Measurements from ENCODE around the gene RBPJL. TPM values are rescaled to one million over a fixed set of nuclear protein-coding genes. Genes with fewer than 3 reads are reported as not detected.
A peak's percentile ranks its signal among the peaks of the same experiment; 100 is the strongest.

Gene RBPJL
- total RNA-seq, 1 donor from 2014 or later, result not detected

GRCh38 chr20:45343532-45344167, 37.0 kb downstream of the RBPJL start:
- Mint-ChIP-seq H3K4me1 (ENCODE audit: unreplicated experiment) (peaks cover 86% of the 10 kb centered on the region), H3K27ac (ENCODE audit: unreplicated experiment) (peak overlapping the region; percentile 89), H3K27me3 (ENCODE audit: unreplicated experiment) (no peaks in the 10 kb centered on the region), H3K4me3 (ENCODE audit: unreplicated experiment) (no peak overlapping the region), H3K9me3 (ENCODE audit: unreplicated experiment) (no peaks in the 10 kb centered on the region), H3K36me3 (ENCODE audit: unreplicated experiment) (peaks cover 2% of the 10 kb centered on the region)
- no peak for TF ChIP-seq CTCF (IDR thresholded peaks at IDR 0.05)
- DNase-seq (ENCODE audit: extremely low spot score, unreplicated experiment), result no peak

GRCh38 chr20:45344168-45344860, 37.7 kb downstream of the RBPJL start:
- Mint-ChIP-seq H3K4me3 (ENCODE audit: unreplicated experiment) (peak overlapping the region; percentile 32), H3K36me3 (ENCODE audit: unreplicated experiment) (peaks cover 2% of the 10 kb centered on the region), H3K4me1 (ENCODE audit: unreplicated experiment) (peaks cover 80% of the 10 kb centered on the region), H3K27ac (ENCODE audit: unreplicated experiment) (peak overlapping the region; percentile 89), H3K27me3 (ENCODE audit: unreplicated experiment) (no peaks in the 10 kb centered on the region), H3K9me3 (ENCODE audit: unreplicated experiment) (no peaks in the 10 kb centered on the region)
- TF ChIP-seq CTCF (IDR thresholded peaks at IDR 0.05), result no peak
- no peak for DNase-seq (ENCODE audit: extremely low spot score, unreplicated experiment)

- H3K4me1 Mint-ChIP-seq (ENCODE audit: unreplicated experiment), result peaks cover 78% of the 10 kb centered on the region
These were observed 38.7 kb downstream of the RBPJL start for GRCh38 chr20:45345104-45345936.

GRCh38 chr20:45346291-45346718, 39.7 kb downstream of the RBPJL start:
- Mint-ChIP-seq H3K4me3 (ENCODE audit: unreplicated experiment) (peak overlapping the region; percentile 80), H3K36me3 (ENCODE audit: unreplicated experiment) (no peaks in the 10 kb centered on the region), H3K27ac (ENCODE audit: unreplicated experiment) (peak overlapping the region; percentile 52), H3K27me3 (ENCODE audit: unreplicated experiment) (no peaks in the 10 kb centered on the region), H3K4me1 (ENCODE audit: unreplicated experiment) (peaks cover 69% of the 10 kb centered on the region), H3K9me3 (ENCODE audit: unreplicated experiment) (no peaks in the 10 kb centered on the region)
- no peak for TF ChIP-seq CTCF (IDR thresholded peaks at IDR 0.05)
- no peak for DNase-seq (ENCODE audit: extremely low spot score, unreplicated experiment)

More at GRCh38 chr20:45345104-45345936, 38.7 kb downstream of the RBPJL start:
- Mint-ChIP-seq H3K27me3 (ENCODE audit: unreplicated experiment) (no peaks in the 10 kb centered on the region), H3K9me3 (ENCODE audit: unreplicated experiment) (no peaks in the 10 kb centered on the region), H3K36me3 (ENCODE audit: unreplicated experiment) (peaks cover 1% of the 10 kb centered on the region), H3K27ac (ENCODE audit: unreplicated experiment) (peak overlapping the region; percentile 89), H3K4me3 (ENCODE audit: unreplicated experiment) (peak overlapping the region; percentile 30)
- DNase-seq (ENCODE audit: extremely low spot score, unreplicated experiment), result no peak
- no peak for TF ChIP-seq CTCF (IDR thresholded peaks at IDR 0.05)
